Measurements from ENCODE around the gene NKAIN4. TPM values are rescaled to one million over a fixed set of nuclear protein-coding genes. Genes with fewer than 3 reads are reported as not detected.

NKAIN4 gene
- total and polyA plus RNA-seq, 2 experiments from 2014 or later = 12.6 to 13.2 TPM

DNA sequence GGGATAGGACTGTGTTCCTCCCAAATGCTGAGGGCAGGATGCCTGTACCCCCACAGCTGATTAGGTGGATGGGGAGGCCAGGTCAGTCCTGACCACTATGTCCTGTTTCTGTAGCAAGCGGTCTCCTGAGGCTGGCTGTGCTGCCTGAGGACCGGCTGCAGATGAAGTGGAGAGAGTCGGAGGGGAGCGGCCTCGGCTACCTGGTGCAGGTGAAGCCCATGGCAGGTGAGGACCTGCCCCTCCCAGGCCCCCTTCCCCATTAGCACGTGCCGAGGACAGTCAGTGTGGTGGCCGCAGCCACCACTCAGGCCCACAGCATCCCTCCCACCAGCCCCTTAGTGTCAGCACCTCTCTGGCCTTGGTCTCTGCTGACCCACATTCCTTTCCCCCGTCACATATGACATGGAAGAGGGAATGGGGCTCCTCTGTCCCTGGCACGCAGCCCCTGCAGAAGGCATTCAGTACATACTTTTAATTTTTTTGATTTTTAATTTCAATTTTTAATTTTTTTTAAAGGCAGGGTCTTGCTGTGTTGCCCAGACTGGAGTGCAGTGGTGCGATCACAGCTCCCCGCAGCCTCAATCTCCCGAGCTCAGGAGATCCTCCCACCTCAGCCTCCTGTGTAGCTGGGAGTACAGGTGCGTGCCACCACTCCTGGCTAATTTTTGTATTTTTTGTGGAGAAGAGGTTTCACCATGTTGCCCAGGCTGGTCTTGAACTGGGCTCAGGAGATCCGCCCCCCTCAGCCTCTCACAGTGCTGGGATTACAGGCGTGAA is 43.7 kb upstream of the NKAIN4 start (continued):
- TF ChIP-seq, protein P1, sequence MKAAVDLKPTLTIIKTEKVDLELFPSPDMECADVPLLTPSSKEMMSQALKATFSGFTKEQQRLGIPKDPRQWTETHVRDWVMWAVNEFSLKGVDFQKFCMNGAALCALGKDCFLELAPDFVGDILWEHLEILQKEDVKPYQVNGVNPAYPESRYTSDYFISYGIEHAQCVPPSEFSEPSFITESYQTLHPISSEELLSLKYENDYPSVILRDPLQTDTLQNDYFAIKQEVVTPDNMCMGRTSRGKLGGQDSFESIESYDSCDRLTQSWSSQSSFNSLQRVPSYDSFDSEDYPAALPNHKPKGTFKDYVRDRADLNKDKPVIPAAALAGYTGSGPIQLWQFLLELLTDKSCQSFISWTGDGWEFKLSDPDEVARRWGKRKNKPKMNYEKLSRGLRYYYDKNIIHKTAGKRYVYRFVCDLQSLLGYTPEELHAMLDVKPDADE (IDR thresholded peaks at IDR 0.05) = no peak

DNA sequence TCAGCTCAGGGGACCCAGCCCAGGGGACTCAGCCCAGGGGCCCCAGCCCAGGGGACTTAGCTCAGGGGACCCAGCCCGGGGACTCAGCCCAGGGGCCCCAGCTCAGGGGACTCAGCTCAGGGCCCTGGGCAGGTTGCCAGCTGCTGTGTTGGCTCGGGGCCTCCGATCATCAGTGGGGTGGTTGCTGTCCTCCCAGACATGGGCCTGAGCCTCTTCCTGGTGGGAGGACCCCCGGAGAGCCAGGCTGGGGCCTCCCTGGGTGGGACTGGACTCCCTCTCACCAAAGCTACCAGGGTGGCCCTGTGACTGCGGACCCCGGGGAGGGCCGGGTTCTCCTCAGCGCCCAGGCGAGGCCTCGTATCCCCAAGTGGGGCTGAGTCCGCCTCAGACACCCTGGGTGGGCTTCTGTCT is 43.1 kb upstream of the NKAIN4 start:
- no peaks in the 10 kb centered on the region for H3K27me3 ChIP-seq (ENCODE audit: insufficient read depth)
- no peak for ATAC-seq
- no peak for DNase-seq (ENCODE audit: low spot score)
- no peak for TF ChIP-seq CREB1 (CRISPR knock-in tag; IDR thresholded peaks at IDR 0.05; ENCODE audit: low read depth)
- TF ChIP-seq, protein P2, sequence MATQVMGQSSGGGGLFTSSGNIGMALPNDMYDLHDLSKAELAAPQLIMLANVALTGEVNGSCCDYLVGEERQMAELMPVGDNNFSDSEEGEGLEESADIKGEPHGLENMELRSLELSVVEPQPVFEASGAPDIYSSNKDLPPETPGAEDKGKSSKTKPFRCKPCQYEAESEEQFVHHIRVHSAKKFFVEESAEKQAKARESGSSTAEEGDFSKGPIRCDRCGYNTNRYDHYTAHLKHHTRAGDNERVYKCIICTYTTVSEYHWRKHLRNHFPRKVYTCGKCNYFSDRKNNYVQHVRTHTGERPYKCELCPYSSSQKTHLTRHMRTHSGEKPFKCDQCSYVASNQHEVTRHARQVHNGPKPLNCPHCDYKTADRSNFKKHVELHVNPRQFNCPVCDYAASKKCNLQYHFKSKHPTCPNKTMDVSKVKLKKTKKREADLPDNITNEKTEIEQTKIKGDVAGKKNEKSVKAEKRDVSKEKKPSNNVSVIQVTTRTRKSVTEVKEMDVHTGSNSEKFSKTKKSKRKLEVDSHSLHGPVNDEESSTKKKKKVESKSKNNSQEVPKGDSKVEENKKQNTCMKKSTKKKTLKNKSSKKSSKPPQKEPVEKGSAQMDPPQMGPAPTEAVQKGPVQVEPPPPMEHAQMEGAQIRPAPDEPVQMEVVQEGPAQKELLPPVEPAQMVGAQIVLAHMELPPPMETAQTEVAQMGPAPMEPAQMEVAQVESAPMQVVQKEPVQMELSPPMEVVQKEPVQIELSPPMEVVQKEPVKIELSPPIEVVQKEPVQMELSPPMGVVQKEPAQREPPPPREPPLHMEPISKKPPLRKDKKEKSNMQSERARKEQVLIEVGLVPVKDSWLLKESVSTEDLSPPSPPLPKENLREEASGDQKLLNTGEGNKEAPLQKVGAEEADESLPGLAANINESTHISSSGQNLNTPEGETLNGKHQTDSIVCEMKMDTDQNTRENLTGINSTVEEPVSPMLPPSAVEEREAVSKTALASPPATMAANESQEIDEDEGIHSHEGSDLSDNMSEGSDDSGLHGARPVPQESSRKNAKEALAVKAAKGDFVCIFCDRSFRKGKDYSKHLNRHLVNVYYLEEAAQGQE (IDR thresholded peaks at IDR 0.05; ENCODE audit: unreplicated experiment) = no peak
- TF ChIP-seq, protein P3, sequence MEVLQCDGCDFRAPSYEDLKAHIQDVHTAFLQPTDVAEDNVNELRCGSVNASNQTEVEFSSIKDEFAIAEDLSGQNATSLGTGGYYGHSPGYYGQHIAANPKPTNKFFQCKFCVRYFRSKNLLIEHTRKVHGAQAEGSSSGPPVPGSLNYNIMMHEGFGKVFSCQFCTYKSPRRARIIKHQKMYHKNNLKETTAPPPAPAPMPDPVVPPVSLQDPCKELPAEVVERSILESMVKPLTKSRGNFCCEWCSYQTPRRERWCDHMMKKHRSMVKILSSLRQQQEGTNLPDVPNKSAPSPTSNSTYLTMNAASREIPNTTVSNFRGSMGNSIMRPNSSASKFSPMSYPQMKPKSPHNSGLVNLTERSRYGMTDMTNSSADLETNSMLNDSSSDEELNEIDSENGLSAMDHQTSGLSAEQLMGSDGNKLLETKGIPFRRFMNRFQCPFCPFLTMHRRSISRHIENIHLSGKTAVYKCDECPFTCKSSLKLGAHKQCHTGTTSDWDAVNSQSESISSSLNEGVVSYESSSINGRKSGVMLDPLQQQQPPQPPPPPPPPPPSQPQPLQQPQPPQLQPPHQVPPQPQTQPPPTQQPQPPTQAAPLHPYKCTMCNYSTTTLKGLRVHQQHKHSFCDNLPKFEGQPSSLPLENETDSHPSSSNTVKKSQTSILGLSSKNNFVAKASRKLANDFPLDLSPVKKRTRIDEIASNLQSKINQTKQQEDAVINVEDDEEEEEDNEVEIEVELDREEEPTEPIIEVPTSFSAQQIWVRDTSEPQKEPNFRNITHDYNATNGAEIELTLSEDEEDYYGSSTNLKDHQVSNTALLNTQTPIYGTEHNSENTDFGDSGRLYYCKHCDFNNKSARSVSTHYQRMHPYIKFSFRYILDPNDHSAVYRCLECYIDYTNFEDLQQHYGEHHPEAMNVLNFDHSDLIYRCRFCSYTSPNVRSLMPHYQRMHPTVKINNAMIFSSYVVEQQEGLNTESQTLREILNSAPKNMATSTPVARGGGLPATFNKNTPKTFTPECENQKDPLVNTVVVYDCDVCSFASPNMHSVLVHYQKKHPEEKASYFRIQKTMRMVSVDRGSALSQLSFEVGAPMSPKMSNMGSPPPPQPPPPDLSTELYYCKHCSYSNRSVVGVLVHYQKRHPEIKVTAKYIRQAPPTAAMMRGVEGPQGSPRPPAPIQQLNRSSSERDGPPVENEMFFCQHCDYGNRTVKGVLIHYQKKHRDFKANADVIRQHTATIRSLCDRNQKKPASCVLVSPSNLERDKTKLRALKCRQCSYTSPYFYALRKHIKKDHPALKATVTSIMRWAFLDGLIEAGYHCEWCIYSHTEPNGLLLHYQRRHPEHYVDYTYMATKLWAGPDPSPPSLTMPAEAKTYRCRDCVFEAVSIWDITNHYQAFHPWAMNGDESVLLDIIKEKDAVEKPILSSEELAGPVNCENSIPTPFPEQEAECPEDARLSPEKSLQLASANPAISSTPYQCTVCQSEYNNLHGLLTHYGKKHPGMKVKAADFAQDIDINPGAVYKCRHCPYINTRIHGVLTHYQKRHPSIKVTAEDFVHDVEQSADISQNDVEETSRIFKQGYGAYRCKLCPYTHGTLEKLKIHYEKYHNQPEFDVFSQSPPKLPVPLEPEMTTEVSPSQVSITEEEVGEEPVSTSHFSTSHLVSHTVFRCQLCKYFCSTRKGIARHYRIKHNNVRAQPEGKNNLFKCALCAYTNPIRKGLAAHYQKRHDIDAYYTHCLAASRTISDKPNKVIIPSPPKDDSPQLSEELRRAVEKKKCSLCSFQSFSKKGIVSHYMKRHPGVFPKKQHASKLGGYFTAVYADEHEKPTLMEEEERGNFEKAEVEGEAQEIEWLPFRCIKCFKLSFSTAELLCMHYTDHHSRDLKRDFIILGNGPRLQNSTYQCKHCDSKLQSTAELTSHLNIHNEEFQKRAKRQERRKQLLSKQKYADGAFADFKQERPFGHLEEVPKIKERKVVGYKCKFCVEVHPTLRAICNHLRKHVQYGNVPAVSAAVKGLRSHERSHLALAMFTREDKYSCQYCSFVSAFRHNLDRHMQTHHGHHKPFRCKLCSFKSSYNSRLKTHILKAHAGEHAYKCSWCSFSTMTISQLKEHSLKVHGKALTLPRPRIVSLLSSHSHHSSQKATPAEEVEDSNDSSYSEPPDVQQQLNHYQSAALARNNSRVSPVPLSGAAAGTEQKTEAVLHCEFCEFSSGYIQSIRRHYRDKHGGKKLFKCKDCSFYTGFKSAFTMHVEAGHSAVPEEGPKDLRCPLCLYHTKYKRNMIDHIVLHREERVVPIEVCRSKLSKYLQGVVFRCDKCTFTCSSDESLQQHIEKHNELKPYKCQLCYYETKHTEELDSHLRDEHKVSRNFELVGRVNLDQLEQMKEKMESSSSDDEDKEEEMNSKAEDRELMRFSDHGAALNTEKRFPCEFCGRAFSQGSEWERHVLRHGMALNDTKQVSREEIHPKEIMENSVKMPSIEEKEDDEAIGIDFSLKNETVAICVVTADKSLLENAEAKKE (CRISPR knock-in tag; IDR thresholded peaks at IDR 0.05) = no peak
- TF ChIP-seq, protein P1 (IDR thresholded peaks at IDR 0.05) = no peak
- TF ChIP-seq JUNB (IDR thresholded peaks at IDR 0.05; ENCODE audit: unreplicated experiment) = no peak
- no peak for TF ChIP-seq ZNF114 (CRISPR knock-in tag; IDR thresholded peaks at IDR 0.05)
- TF ChIP-seq NANOG (IDR thresholded peaks at IDR 0.05; ENCODE audit: borderline replicate concordance) = no peak
- TF ChIP-seq STAT1 (IDR thresholded peaks at IDR 0.05; ENCODE audit: unreplicated experiment) = no peak
- no peak for TF ChIP-seq ZNF331 (CRISPR knock-in tag; IDR thresholded peaks at IDR 0.05; ENCODE audit: low read depth)
- TF ChIP-seq EZH2phosphoT487 (IDR thresholded peaks at IDR 0.05; ENCODE audit: unreplicated experiment) = no peak

More for the DNA sequence above, 43.1 kb upstream of the NKAIN4 start:
- Histone ChIP-seq H3K79me2 (replicated peaks; ENCODE audit: insufficient read depth) (no peaks in the 10 kb centered on the region), H3K9me2 (ENCODE audit: insufficient read depth) (no peaks in the 10 kb centered on the region), H3K4me3 (no peak overlapping the region), H2AFZ (no peak overlapping the region), H4K20me1 (replicated peaks; ENCODE audit: insufficient read depth) (no peaks in the 10 kb centered on the region), H3K4me2 (no peak overlapping the region), H3K4me1 (ENCODE audit: insufficient read depth) (peaks cover 16% of the 10 kb centered on the region), H3K36me3 (ENCODE audit: insufficient read depth) (no peaks in the 10 kb centered on the region), H3F3A (replicated peaks; ENCODE audit: low read depth) (no peaks in the 10 kb centered on the region), H3K27ac (ENCODE audit: low read depth) (no peak overlapping the region)
- no peaks in the 10 kb centered on the region for H3K36me3 Mint-ChIP-seq (ENCODE audit: low read depth)
- no peaks in the 10 kb centered on the region for H3K9me3 Mint-ChIP-seq
- H3K4me3 Mint-ChIP-seq = no peak overlapping the region
- peaks cover 20% of the 10 kb centered on the region for H3K27me3 Mint-ChIP-seq (ENCODE audit: insufficient read depth, low read depth, poor library complexity)
- peaks cover 16% of the 10 kb centered on the region for H3K4me1 Mint-ChIP-seq
- H3K27ac Mint-ChIP-seq = no peak overlapping the region
